ENCODE results near the gene GOPC. TPM values are rescaled to one million over a fixed set of nuclear protein-coding genes. Genes with fewer than 3 reads are reported as not detected.

GOPC gene
- total and polyA plus RNA-seq, 2 of the 4 experiments (the other 2 are of a cell fraction) = 23.4 to 23.8 TPM

GRCh38 chr6:117600008-117600743, 2.1 kb downstream of the GOPC start (continued):
- TF ChIP-seq CHD1 (IDR thresholded peaks at IDR 0.05; ENCODE audit: low read depth, low read length) = no peak
- TF ChIP-seq POLR2A (IDR thresholded peaks at IDR 0.05; ENCODE audit: low read depth, low read length) = no peak
- no peak for TF ChIP-seq FOS (IDR thresholded peaks at IDR 0.05; ENCODE audit: low read depth, low read length)

GRCh38 chr6:117597755-117598154, 4.6 kb downstream of the GOPC start:
- peaks cover 27% of the 10 kb centered on the region; the same call in 1 of the 2 replicates for H4K20me1 ChIP-seq (ENCODE audit: insufficient read depth, low read length)
- in situ Hi-C loops (cut with MboI; ENCODE audit: low sequenced_read_pairs) = no loop called here
- WGBS, 2 experiments (ENCODE audit: extremely low coverage in 2 of 2, insufficient read length in 1 of 2) = no CpG with 5 or more reads among the region's 2 CpGs

More at GRCh38 chr6:117597755-117598154, 4.6 kb downstream of the GOPC start:
- no peak overlapping the region for H3K4ac ChIP-seq (ENCODE audit: low read depth, low read length)
- no peak overlapping the region for H4K8ac ChIP-seq (ENCODE audit: low read depth in 2 of 2, low read length in 2 of 2)
- H2BK120ac ChIP-seq (ENCODE audit: low read depth, low read length) = no peak overlapping the region
- no peak overlapping the region for H3K14ac ChIP-seq (replicated peaks; ENCODE audit: low read depth, low read length)
- H2BK15ac ChIP-seq (ENCODE audit: low read depth, low read length) = no peak overlapping the region
- H3K27ac ChIP-seq (ENCODE audit: insufficient read depth, low read length) = no peak overlapping the region
- H3K23ac ChIP-seq (ENCODE audit: low read depth, low read length) = no peak overlapping the region
- no peak overlapping the region for H3K56ac ChIP-seq (ENCODE audit: extremely low read depth, insufficient read depth, low read length)
- no peak overlapping the region for H2AFZ ChIP-seq (replicated peaks; ENCODE audit: low read length, poor library complexity)
- CTCF ChIA-PET = interaction anchor here (0.6 to 0.9 kb wide), 2 partner anchors 30 to 37 kb away, joined by 3 to 5 read pairs; no protein-coding TSS in a partner anchor
- H3K27me3 ChIP-seq (ENCODE audit: control insufficient read depth, insufficient read depth, low read length) = no peaks in the 10 kb centered on the region
- no peak overlapping the region for H3K9ac ChIP-seq (ENCODE audit: low read depth, low read length)
- POLR2A ChIA-PET (ENCODE audit: unreplicated experiment) = interaction anchor here (0.6 kb wide), 1 partner anchor 30 kb away, joined by 8 read pairs; no protein-coding TSS in a partner anchor
- H3K36me3 ChIP-seq (ENCODE audit: control insufficient read depth, insufficient read depth, low read length) = peaks cover 8% of the 10 kb centered on the region
- H2BK5ac ChIP-seq (ENCODE audit: low read depth, low read length, poor library complexity, severe bottlenecking) = no peak overlapping the region
- no TSS peak for BruUV-seq (replicated peaks)
- intact Hi-C loops (cut with micrococcal nuclease) (no loop called here), dilution Hi-C loops (cut with HindIII; ENCODE audit: low sequenced_read_pairs, unreplicated experiment) (no loop called here)
- H4K5ac ChIP-seq (ENCODE audit: low read depth, low read length) = no peak overlapping the region
- H3K9me3 ChIP-seq (ENCODE audit: control insufficient read depth, insufficient read depth, low read length) = no peaks in the 10 kb centered on the region
- 0 out of 2 replicates have a peak, but pooled peaks cover 2% of the 10 kb centered on the region for H3K4me1 ChIP-seq (ENCODE audit: control insufficient read depth, insufficient read depth, low read length)
- H2BK20ac ChIP-seq (ENCODE audit: low read depth, low read length) = no peak overlapping the region
- H3K4me2 ChIP-seq (ENCODE audit: low read depth, low read length) = no peak overlapping the region
- no peak for ATAC-seq (ENCODE audit: low read depth)
- no peak for DNase-seq
- no peak for TF ChIP-seq CEBPB (IDR thresholded peaks at IDR 0.05; ENCODE audit: low read depth, low read length)
- TF ChIP-seq RAD21 (IDR thresholded peaks at IDR 0.05; ENCODE audit: low read length) = no peak
- H3K18ac ChIP-seq (ENCODE audit: low read depth, low read length) = no peak overlapping the region
- H2AK9ac ChIP-seq (replicated peaks; ENCODE audit: low read depth, low read length, poor library complexity) = no peak overlapping the region
- no peaks in the 10 kb centered on the region; the same call in 1 of the 2 replicates for H3K9me1 ChIP-seq (ENCODE audit: insufficient read depth, low read length)
- no peak overlapping the region for H2AK5ac ChIP-seq (ENCODE audit: low read depth, low read length)
- peaks cover 3 to 44% of the 10 kb centered on the region in 2 experiments for H3K79me1 ChIP-seq (ENCODE audit: low read depth in 1 of 2, low read length in 2 of 2)
- H4K91ac ChIP-seq (ENCODE audit: insufficient read depth, low read depth, low read length) = no peak overlapping the region
- no peak overlapping the region for H3K4me3 ChIP-seq (ENCODE audit: insufficient read depth, low read depth, low read length)
